LNCaP clone FGC (cell line): ENCODE measurements around the gene GUCA1A.

Experiments
- DNase-seq: peaks from one replicate; pipeline ENCODE4 v3.0.0-alpha.2; 2011; ENCODE audit warnings: low read depth
- H3K4me3 ChIP-seq: 2 replicates; pipeline ENCODE4 v1.5.1; 2011; ENCODE audit warnings: mild to moderate bottlenecking, low read depth, low read length, control low read depth
- CTCF ChIP-seq: IDR thresholded peaks from 2 replicates; pipeline ENCODE4 v1.5.1; 2012; ENCODE audit warnings: mild to moderate bottlenecking; ENCODE audit not compliant: control insufficient read depth, insufficient read depth; ENCODE audit errors: extremely low read depth

Gene GUCA1A

GRCh38 chr6:42173101-42173500 lies at the start of gene GUCA1A:
GUCA1A (plus strand) TSS chr6:42173364; CDS start chr6:42173614, 250 bp downstream.
- H3K4me3 ChIP-seq, result no peak within 1 kb of the TSS
- no peak for TF ChIP-seq CTCF
- no peak for DNase-seq

- no peak overlapping the region for H3K4me3 ChIP-seq
- DNase-seq, result no peak
- TF ChIP-seq CTCF, result no peak
Observed at GRCh38 chr6:42123379-42124103, 49.6 kb upstream of the GUCA1A start.

- H3K4me3 ChIP-seq, result no peak overlapping the region
- DNase-seq, result no peak
- TF ChIP-seq CTCF, result no peak
Observed at GRCh38 chr6:42124223-42124836, 48.8 kb upstream of the GUCA1A start.

- H3K4me3 ChIP-seq, result no peak overlapping the region
- TF ChIP-seq CTCF, result no peak
- DNase-seq, result no peak
Observed at GRCh38 chr6:42125231-42125630, 47.9 kb upstream of the GUCA1A start.

GRCh38 chr6:42125663-42126062 lies 47.5 kb upstream of the GUCA1A start:
- DNase-seq, result no peak
- H3K4me3 ChIP-seq, result no peak overlapping the region
- TF ChIP-seq CTCF, result no peak

- TF ChIP-seq CTCF, result no peak
- DNase-seq, result no peak
Observed at GRCh38 chr6:42128460-42129359, 44.5 kb upstream of the GUCA1A start.

More at GRCh38 chr6:42128460-42129359, 44.5 kb upstream of the GUCA1A start:
- H3K4me3 ChIP-seq, result no peak overlapping the region
